Measurements from ENCODE around the gene NPHS1. TPM values are rescaled to one million over a fixed set of nuclear protein-coding genes. Genes with fewer than 3 reads are reported as not detected.

Gene NPHS1
- polyA plus RNA-seq, 3 donors: 111 to 126 (median 124) TPM

Other genes starting within 250 kb of the NPHS1 start
- gene HAUS5, start 239.8 kb downstream of the NPHS1 start, polyA plus RNA-seq (ENCODE audit: insufficient read length in 3 of 3): 10 to 100 TPM; 19.9 to 21.4 (median 21.4) TPM
- gene RBM42, start 223.5 kb downstream of the NPHS1 start, polyA plus RNA-seq (ENCODE audit: insufficient read length in 3 of 3): 10 to 100 TPM; 54.6 to 65.5 (median 55.0) TPM
- 1 to 10 TPM in 1 of 3 donors, under 1 TPM in 2; 0.74 to 1.3 (median 0.75) TPM for gene ETV2, start 210.8 kb downstream of the NPHS1 start, polyA plus RNA-seq (ENCODE audit: insufficient read length in 3 of 3)
- 100 to 1,000 TPM; 394 to 408 (median 402) TPM for gene COX6B1, start 204.2 kb downstream of the NPHS1 start, polyA plus RNA-seq (ENCODE audit: insufficient read length in 3 of 3)
- gene UPK1A, start 186.0 kb downstream of the NPHS1 start, polyA plus RNA-seq (ENCODE audit: insufficient read length in 3 of 3): 10 to 100 TPM in 2 of 3 donors, under 1 TPM in 1; 0.12 to 18.6 (median 13.4) TPM
- under 1 TPM in 2 of 3 donors, not detected in 1; 0.25 to 0.37 TPM for gene ZBTB32, start 147.9 kb downstream of the NPHS1 start, polyA plus RNA-seq (ENCODE audit: insufficient read length in 3 of 3)
- 10 to 100 TPM; 24.8 to 26.6 (median 25.4) TPM for gene KMT2B, start 134.5 kb downstream of the NPHS1 start, polyA plus RNA-seq (ENCODE audit: insufficient read length in 3 of 3)
- 1 to 10 TPM; 1.8 to 2.7 (median 2.7) TPM for gene IGFLR1, start 110.1 kb downstream of the NPHS1 start, polyA plus RNA-seq (ENCODE audit: insufficient read length in 3 of 3)
- gene U2AF1L4, start 107.1 kb downstream of the NPHS1 start, polyA plus RNA-seq (ENCODE audit: insufficient read length in 3 of 3): 10 to 100 TPM; 15.2 to 20.9 (median 17.2) TPM
- 10 to 100 TPM; 55.6 to 62.0 (median 59.6) TPM for gene PSENEN, start 106.9 kb downstream of the NPHS1 start, polyA plus RNA-seq (ENCODE audit: insufficient read length in 3 of 3)
- gene LIN37, start 103.9 kb downstream of the NPHS1 start, polyA plus RNA-seq (ENCODE audit: insufficient read length in 3 of 3): 10 to 100 TPM; 11.3 to 11.7 (median 11.6) TPM
- 10 to 100 TPM; 17.5 to 21.5 (median 18.7) TPM for gene HSPB6, start 95.5 kb downstream of the NPHS1 start, polyA plus RNA-seq (ENCODE audit: insufficient read length in 3 of 3)
- 10 to 100 TPM; 12.9 to 14.7 (median 14.5) TPM for gene PROSER3, start 94.3 kb downstream of the NPHS1 start, polyA plus RNA-seq (ENCODE audit: insufficient read length in 3 of 3)
- gene ARHGAP33, start 76.9 kb downstream of the NPHS1 start, polyA plus RNA-seq (ENCODE audit: insufficient read length in 3 of 3): 10 to 100 TPM; 11.0 to 16.1 (median 12.5) TPM
- gene PRODH2, start 39.7 kb downstream of the NPHS1 start, polyA plus RNA-seq (ENCODE audit: insufficient read length in 3 of 3): 10 to 100 TPM; 21.0 to 30.4 (median 24.1) TPM
- 10 to 100 TPM in 1 of 3 donors, 1 to 10 TPM in 2; 8.8 to 10.4 (median 9.3) TPM for gene KIRREL2, start 4.4 kb upstream of the NPHS1 start, polyA plus RNA-seq (ENCODE audit: insufficient read length in 3 of 3)
- 10 to 100 TPM; 17.7 to 25.0 (median 23.4) TPM for gene APLP1, start 16.1 kb upstream of the NPHS1 start, polyA plus RNA-seq (ENCODE audit: insufficient read length in 3 of 3)
- 1 to 10 TPM; 2.0 to 2.6 (median 2.2) TPM for gene NFKBID, start 48.0 kb upstream of the NPHS1 start, polyA plus RNA-seq (ENCODE audit: insufficient read length in 3 of 3)
- 1 to 10 TPM; 2.7 to 3.2 (median 2.8) TPM for gene HCST, start 50.0 kb upstream of the NPHS1 start, polyA plus RNA-seq (ENCODE audit: insufficient read length in 3 of 3)
- 10 to 100 TPM in 2 of 3 donors, 1 to 10 TPM in 1; 6.3 to 10.5 (median 10.3) TPM for gene TYROBP, start 55.8 kb upstream of the NPHS1 start, polyA plus RNA-seq (ENCODE audit: insufficient read length in 3 of 3)
- 1 to 10 TPM; 7.1 to 8.3 (median 7.4) TPM for gene LRFN3, start 83.9 kb upstream of the NPHS1 start, polyA plus RNA-seq (ENCODE audit: insufficient read length in 3 of 3)
- 10 to 100 TPM; 11.2 to 12.0 (median 11.7) TPM for gene SDHAF1, start 142.7 kb upstream of the NPHS1 start, polyA plus RNA-seq (ENCODE audit: insufficient read length in 3 of 3)
- 10 to 100 TPM in 1 of 3 donors, 1 to 10 TPM in 2; 9.8 to 10.1 (median 9.9) TPM for gene SYNE4, start 156.3 kb upstream of the NPHS1 start, polyA plus RNA-seq (ENCODE audit: insufficient read length in 3 of 3)
- 10 to 100 TPM; 13.7 to 15.9 (median 15.5) TPM for gene ALKBH6, start 161.7 kb upstream of the NPHS1 start, polyA plus RNA-seq (ENCODE audit: insufficient read length in 3 of 3)
- gene CLIP3, start 180.4 kb upstream of the NPHS1 start, polyA plus RNA-seq (ENCODE audit: insufficient read length in 3 of 3): 10 to 100 TPM; 47.2 to 49.8 (median 48.5) TPM
- gene THAP8, start 201.8 kb upstream of the NPHS1 start, polyA plus RNA-seq (ENCODE audit: insufficient read length in 3 of 3): 10 to 100 TPM in 1 of 3 donors, 1 to 10 TPM in 2; 8.7 to 10.8 (median 9.3) TPM
- gene WDR62, start 202.4 kb upstream of the NPHS1 start, polyA plus RNA-seq (ENCODE audit: insufficient read length in 3 of 3): 1 to 10 TPM; 4.0 to 4.7 (median 4.1) TPM

Measured in right renal cortex interstitium (tissue), 3 donors.